Non-pigmented ciliary epithelial cell (primary cell): ENCODE measurements around the gene SCN10A.

Experiments used
- DNase-seq: peaks from one replicate; pipeline ENCODE4 v3.0.0-alpha.2; 2010; ENCODE audit warnings: low read depth

The SCN10A gene

GRCh38 chr3:38720465-38720864 is 95.6 kb downstream of the SCN10A start:
- no peak for DNase-seq

- no peak for DNase-seq
Observed at GRCh38 chr3:38717355-38718240, 98.4 kb downstream of the SCN10A start.

GRCh38 chr3:38713121-38713520 is 102.9 kb downstream of the SCN10A start:
- no peak for DNase-seq

- DNase-seq, result no peak
Observed at GRCh38 chr3:38711321-38711720, 104.7 kb downstream of the SCN10A start.

- DNase-seq, result no peak
Observed at GRCh38 chr3:38707730-38708129, 108.3 kb downstream of the SCN10A start.

GRCh38 chr3:38706961-38707360 is 109.1 kb downstream of the SCN10A start:
- no peak for DNase-seq

- no peak for DNase-seq
Observed at GRCh38 chr3:38702231-38702630, 113.8 kb downstream of the SCN10A start.

GRCh38 chr3:38698760-38699159 is 117.3 kb downstream of the SCN10A start:
- no peak for DNase-seq

GRCh38 chr3:38698061-38698460 is 118.0 kb downstream of the SCN10A start:
- DNase-seq, result no peak

- DNase-seq, result no peak
Observed at GRCh38 chr3:38696034-38696433, 120.0 kb downstream of the SCN10A start.

- no peak for DNase-seq
Observed at GRCh38 chr3:38690185-38690584, 125.8 kb downstream of the SCN10A start.

- DNase-seq, result no peak
Observed at GRCh38 chr3:38689774-38690173, 126.2 kb downstream of the SCN10A start.

GRCh38 chr3:38689346-38689745 is 126.7 kb downstream of the SCN10A start:
- no peak for DNase-seq

GRCh38 chr3:38687321-38687720 is 128.7 kb downstream of the SCN10A start:
- DNase-seq, result no peak

- no peak for DNase-seq
Observed at GRCh38 chr3:38684546-38684945, 131.5 kb downstream of the SCN10A start.

- DNase-seq, result no peak
Observed at GRCh38 chr3:38669668-38670067, 146.3 kb downstream of the SCN10A start.

- peak; percentile 8 for DNase-seq
Observed at GRCh38 chr3:38662544-38662943, 153.5 kb downstream of the SCN10A start.

GRCh38 chr3:38658841-38659240 is 157.2 kb downstream of the SCN10A start:
- DNase-seq, result no peak

- no peak for DNase-seq
Observed at GRCh38 chr3:38657369-38657768, 158.6 kb downstream of the SCN10A start.

- DNase-seq, result peak; percentile 11
Observed at GRCh38 chr3:38655708-38656300, 160.2 kb downstream of the SCN10A start.

GRCh38 chr3:38653685-38654537 is 162.1 kb downstream of the SCN10A start:
- DNase-seq, result no peak

- no peak for DNase-seq
Observed at GRCh38 chr3:38652934-38653333, 163.1 kb downstream of the SCN10A start.
